Adrenal gland (tissue), 5 donors: ENCODE data around the gene UBXN6.

ENCODE experiments used
- CTCF ChIP-seq, 6 experiments: fragments of 450-650 bp in 4 of 6; fragments of 200-600 bp in 2 of 6; sonication (generic) in 1 of 6; IDR thresholded peaks; 1 replicate in 5 of 6; 2 replicates in 1 of 6; pipeline versions ENCODE4 v1.5.1 to v1.8.0; 2016 to 2021; ENCODE audit warnings: antibody characterized with exemption in 6 of 6, mild to moderate bottlenecking in 2 of 6, moderate library complexity in 1 of 6
- POLR2A ChIP-seq, 2 donors: fragments of 450-650 bp; IDR thresholded peaks; one replicate each; pipeline ENCODE4 v1.6.1; 2017; ENCODE audit warnings: antibody characterized with exemption in 2 of 2, mild to moderate bottlenecking in 2 of 2, moderate library complexity in 1 of 2
- donor health status: DM: no; HTN: no; CAD: no.

GRCh38 chr19:4403005-4403761 is 54.4 kb downstream of the UBXN6 start:
- TF ChIP-seq CTCF (IDR thresholded peaks at IDR 0.05) (no peak), POLR2A (IDR thresholded peaks at IDR 0.05) (no peak)
